Measurements from ENCODE around the gene FILIP1.

FILIP1 gene

GRCh38 chr6:75334266-75335040 is 159.1 kb downstream of the FILIP1 start:
- DNase-seq (ENCODE audit: low read depth), result no peak

GRCh38 chr6:75333676-75334200 is 159.9 kb downstream of the FILIP1 start:
- DNase-seq (ENCODE audit: low read depth), result no peak

- no peak for DNase-seq (ENCODE audit: low read depth)
Observed at GRCh38 chr6:75331151-75331550, 162.4 kb downstream of the FILIP1 start.

GRCh38 chr6:75329703-75330102 is 163.9 kb downstream of the FILIP1 start:
- no peak for DNase-seq (ENCODE audit: low read depth)

GRCh38 chr6:75327807-75328206 is 165.8 kb downstream of the FILIP1 start:
- no peak for DNase-seq (ENCODE audit: low read depth)

- no peak for DNase-seq (ENCODE audit: low read depth)
Observed at GRCh38 chr6:75326557-75327258, 166.9 kb downstream of the FILIP1 start.

- no peak for DNase-seq (ENCODE audit: low read depth)
Observed at GRCh38 chr6:75318900-75319299, 174.7 kb downstream of the FILIP1 start.

GRCh38 chr6:75317503-75318206 is 175.9 kb downstream of the FILIP1 start:
- DNase-seq (ENCODE audit: low read depth), result no peak

GRCh38 chr6:75315978-75316377 is 177.6 kb downstream of the FILIP1 start:
- DNase-seq (ENCODE audit: low read depth), result no peak

GRCh38 chr6:75308250-75308988 is 185.2 kb downstream of the FILIP1 start:
- DNase-seq (ENCODE audit: low read depth), result no peak

- no peak for DNase-seq (ENCODE audit: low read depth)
Observed at GRCh38 chr6:75307364-75308004, 186.1 kb downstream of the FILIP1 start.

- DNase-seq (ENCODE audit: low read depth), result no peak
Observed at GRCh38 chr6:75306064-75306463, 187.5 kb downstream of the FILIP1 start.

GRCh38 chr6:75305573-75305972 is 188.0 kb downstream of the FILIP1 start:
- no peak for DNase-seq (ENCODE audit: low read depth)

GRCh38 chr6:75302280-75302679 is 191.3 kb downstream of the FILIP1 start:
- no peak for DNase-seq (ENCODE audit: low read depth)

- DNase-seq (ENCODE audit: low read depth), result no peak
Observed at GRCh38 chr6:75301537-75301936, 192.1 kb downstream of the FILIP1 start.

GRCh38 chr6:75301088-75301487 is 192.5 kb downstream of the FILIP1 start:
- no peak for DNase-seq (ENCODE audit: low read depth)

- no peak for DNase-seq (ENCODE audit: low read depth)
Observed at GRCh38 chr6:75300531-75300855, 193.1 kb downstream of the FILIP1 start.

- DNase-seq (ENCODE audit: low read depth), result no peak
Observed at GRCh38 chr6:75299801-75300530, 193.6 kb downstream of the FILIP1 start.

- DNase-seq (ENCODE audit: low read depth), result no peak
Observed at GRCh38 chr6:75296811-75297779, 196.5 kb downstream of the FILIP1 start.

- no peak for DNase-seq (ENCODE audit: low read depth)
Observed at GRCh38 chr6:75292555-75292954, 201.0 kb downstream of the FILIP1 start.
